Measurements from ENCODE around the gene INO80B. TPM values are rescaled to one million over a fixed set of nuclear protein-coding genes. Genes with fewer than 3 reads are reported as not detected.
"Not testable (repeated sequence)": the region's sequence is repeated elsewhere in the genome, so short reads cannot be mapped to it uniquely, and the experiment has no call there.

Gene INO80B
- total RNA-seq, 1 donor: 18.0 TPM

DNA sequence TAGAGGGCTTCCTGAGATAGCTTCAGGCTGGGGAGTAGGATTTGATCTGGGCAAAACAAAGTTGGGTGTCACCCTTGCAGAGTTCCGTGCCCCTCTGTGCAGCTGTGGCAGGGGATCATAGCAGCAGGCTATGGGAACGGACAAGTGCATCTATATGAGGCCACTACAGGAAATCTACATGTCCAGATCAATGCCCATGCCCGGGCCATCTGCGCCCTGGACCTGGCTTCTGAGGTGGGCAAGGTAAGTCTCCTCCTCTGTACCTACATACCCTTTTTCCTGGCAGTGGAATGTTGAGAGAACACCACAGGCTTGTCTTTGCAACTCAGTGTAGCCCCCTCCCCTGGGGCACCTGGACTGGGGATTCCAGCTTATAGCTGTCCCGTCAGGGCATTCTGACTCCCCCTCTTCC, 29.9 kb upstream of the INO80B start:
- DNase-seq (ENCODE audit: low read depth in 2 of 3, low spot score in 2 of 3): no peak

DNA sequence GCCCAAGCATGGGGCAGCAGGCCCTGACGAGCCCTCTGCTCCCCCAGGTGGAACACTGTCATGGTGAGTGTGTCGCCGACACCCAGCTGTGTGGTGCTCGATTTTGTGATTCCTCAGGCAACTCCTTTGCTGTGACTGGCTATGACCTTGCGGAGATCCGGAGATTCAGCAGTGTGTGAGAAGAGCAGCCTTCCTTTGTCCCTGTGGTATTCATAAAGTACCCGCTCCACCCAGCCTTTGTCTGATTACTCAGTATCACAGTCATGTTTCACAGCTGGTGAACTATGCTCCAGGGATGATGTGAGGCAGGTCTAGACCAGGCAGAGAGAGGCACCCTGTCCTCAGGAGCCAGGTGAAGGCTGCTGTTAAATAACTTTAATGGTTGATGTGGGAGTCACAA, 29.4 kb upstream of the INO80B start:
- DNase-seq (ENCODE audit: low read depth in 2 of 3, low spot score in 2 of 3): no peak

DNA sequence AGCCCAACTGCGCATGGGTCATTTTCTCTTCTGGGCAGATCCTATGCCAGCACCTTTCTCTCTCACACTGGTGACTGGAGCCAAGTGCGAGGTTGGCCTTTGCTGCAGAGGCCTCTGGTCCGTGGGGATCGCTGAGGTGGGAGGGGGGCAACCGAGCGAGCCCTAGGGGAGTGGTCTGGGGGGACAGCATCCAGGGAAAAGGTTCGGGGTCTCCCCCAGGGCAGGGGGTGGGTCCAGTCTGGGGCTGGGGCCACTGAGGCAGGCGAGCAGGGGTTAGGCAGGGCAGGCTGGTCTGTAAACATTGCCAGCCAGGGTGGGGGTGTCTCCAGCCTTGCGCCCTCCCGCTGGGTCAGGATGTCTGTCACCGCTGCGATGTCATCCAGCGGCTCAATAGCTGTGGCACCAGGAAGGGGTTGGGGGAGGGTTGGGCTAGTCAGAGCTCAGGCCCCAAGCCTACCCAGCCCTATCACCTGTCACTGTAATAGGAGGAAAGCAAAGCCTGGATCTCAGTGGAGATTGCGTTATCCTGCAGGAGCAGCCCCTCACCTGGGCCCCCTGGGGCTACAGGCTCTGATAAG, 28.6 kb upstream of the INO80B start:
- DNase-seq (ENCODE audit: low read depth in 2 of 3, low spot score in 2 of 3): no peak

DNA sequence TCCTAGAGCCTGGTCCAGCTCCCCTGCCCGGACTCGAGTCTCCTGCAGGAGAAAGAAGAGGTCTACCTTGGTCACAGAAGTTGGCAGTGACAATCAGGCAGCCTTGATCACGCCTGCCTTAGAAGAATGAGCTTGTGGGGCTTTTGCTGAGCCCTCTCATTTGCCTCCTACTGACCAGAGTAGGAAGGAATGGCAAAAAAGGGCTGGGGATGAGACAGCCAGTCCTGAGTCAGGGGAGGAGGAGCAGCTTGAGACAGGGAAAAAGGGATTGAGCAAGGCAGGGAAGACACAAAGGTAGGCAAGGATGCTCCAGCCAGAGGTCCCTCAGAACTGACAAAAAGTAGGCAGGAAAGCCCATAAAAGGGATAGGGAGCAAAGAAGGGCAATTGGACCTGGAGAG, 27.3 kb upstream of the INO80B start:
- no peak for DNase-seq (ENCODE audit: low read depth in 2 of 3, low spot score in 2 of 3)

DNA sequence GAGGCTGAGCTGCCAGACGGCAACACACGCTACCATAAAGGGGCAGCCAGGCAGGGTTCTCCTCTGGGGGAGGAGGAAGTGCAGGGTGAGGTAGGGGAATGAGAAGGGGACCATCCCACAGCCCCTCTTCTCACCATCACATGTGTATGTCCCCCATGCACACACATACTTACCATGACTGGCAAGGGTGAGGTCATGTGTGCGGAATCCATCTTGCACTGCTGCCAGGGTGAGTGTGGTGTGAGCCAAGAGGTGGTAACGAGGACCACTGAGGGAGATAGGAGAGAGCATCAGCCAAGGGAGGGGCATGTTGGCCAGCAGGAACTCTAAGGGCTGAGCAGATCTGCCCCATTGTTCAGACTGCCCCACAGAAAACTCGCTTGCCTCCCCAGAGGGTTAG, 26.2 kb upstream of the INO80B start:
- DNase-seq (ENCODE audit: low read depth in 2 of 3, low spot score in 2 of 3): no peak

DNA sequence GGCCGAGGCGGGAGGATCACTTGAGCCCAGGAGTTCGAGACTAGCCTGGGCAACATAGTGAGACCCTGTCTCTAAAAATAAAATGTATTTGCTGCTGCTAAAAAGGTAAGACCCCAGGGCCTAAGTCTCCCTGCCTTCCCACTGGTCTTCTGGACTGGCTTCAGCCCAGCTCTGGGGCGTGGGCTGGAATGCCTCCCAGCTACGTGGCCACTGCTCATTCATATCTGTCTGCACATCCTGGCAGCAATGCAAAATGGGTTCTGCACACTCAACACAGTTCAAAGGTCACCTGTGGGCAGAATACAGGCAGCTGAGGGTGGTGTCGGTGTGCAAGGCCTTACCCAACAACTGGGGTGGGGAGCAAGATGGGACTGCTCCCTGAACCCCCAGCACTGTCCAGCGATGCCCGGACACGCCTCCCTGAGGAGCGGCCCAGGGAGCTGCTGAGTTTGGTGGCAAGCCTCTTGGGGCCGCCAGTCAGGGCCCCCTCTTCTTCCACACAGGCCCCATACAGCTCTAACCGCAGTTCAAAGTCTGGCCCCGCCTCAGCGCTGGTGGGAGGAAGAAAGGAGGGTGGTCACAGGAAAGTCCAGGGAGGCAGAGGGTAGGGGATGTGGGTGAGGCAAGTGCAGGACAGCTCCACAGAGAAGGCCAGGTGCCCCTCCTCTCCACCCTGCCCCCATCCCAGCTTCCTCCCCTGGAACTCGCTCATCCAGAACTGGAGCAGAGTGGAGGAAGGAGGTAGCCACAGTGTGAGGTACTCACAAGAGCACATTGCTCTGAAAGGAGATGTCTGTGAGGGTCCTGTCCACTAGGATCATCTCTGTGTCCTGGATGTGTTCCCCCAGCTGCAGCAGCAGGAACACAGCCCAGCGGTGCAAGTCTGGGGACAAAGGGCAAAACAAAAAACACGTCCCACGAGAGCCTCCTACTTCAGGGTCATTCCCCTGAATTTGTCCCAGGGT, 25.1 kb upstream of the INO80B start:
- no peak for DNase-seq (ENCODE audit: low read depth in 2 of 3, low spot score in 2 of 3)

DNA sequence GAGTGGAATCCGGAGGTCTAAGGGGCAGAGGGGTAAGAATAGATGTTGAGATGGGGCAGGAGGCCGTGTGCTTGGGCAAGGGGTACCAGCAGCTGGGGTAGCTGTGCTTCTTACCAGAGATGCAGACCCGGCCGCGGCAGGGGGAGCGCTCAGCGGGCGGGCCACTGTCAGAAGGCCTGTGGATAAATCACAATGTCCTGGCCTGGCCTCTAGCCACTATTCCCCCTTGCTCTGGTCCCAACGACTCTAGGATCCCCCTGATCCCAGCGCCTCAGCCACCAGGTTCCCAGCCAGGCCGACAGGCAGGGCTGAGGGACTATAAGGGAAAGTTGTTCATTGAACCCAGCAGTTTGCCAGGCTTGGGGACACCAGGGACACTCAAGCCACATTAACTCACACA, 24.4 kb upstream of the INO80B start:
- DNase-seq (ENCODE audit: low read depth in 2 of 3, low spot score in 2 of 3): no peak

DNA sequence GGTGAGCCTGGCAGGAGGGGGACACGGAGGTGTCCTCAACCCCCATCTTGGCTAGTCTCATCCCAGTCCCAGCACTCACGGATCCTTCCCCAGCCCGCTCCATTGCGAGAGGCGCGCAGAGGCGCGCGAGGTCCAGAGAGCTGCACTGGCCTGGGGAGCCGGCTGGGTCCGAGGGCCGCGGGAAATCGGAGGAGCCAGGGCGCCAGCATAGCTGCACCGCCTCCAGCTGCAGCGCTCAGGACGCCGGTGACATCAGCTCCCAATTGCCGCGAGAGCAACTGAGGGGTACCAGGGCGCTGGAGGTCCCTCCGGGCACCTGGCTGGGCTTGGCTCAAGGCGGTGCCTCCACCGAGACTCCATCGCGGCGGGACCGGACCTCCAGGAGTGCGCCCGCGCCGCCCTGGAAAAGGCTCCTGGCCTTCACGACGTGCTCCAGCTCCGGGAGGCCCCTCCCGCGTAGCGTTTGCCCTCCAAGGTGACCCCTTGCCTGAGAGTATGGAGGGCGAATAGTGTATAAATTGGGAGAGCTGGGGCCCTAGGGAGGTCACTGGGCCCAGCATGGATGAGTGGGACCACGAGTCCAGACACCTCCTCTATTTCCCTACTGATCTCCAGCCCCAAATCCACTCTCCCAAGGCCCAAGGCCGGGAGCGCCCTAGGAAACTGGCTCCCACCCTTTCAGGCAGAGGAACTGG, 18.6 kb upstream of the INO80B start:
- no peak for DNase-seq (ENCODE audit: low read depth in 2 of 3, low spot score in 2 of 3)

DNA sequence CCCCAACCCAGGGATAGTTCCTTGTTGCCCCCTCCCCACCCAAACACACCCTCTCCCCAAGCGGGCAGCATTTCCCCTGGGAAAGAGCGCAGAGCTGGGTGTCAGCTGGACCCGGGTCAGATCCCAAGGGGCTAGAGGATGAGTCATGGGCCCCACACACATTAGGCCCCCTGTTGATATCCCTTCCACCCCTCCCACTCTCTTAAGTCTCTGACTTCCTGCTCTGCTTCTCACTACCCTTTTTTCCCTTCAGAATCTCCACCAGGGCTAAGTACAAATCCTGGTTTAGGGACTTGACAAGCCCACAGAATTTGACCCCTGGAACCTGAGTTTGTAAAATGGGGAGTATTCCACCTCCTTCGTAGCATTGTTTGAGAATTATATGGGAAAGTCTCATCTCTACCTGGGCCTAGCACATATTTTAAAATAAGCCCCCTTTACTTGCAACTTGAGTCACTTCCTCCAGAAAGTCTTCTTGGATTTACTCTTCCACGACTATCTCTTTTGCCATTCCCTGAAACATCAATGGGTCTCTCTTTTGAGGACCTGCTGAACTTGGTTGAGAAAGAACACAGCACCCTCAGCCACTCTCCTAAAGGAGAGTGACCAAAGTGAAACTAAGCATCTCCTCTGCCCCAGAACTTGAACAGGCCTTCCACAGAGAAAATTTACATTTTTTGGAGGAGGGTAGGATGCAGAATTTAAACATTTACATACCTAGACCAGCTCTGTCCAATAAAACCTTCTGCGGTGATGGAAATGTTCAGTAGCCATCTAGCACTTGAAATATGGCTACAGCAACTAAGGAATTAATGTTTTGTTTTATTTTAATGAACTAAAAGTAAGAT, 17.8 kb upstream of the INO80B start:
- no peak for DNase-seq (ENCODE audit: low read depth in 2 of 3, low spot score in 2 of 3)

DNA sequence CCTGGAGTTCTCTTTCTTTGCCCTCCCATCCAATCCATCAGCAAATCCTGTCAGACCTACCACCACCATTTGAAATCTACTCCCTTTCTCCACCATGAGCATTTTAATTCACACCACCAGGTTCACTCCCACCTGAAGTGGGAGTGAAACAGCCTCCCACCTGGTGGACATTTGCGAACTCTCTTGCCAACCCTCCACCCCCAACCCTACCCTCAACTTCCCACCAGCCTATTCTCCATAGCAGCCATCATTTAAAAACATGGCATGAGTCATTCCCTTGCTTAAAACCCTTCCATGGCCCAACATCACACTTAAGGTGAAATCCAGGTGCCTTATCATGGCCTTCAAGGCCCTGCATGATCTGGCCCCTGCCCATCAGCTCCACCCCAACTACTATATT, 16.6 kb upstream of the INO80B start:
- DNase-seq (ENCODE audit: low read depth in 2 of 3, low spot score in 2 of 3): no peak

DNA sequence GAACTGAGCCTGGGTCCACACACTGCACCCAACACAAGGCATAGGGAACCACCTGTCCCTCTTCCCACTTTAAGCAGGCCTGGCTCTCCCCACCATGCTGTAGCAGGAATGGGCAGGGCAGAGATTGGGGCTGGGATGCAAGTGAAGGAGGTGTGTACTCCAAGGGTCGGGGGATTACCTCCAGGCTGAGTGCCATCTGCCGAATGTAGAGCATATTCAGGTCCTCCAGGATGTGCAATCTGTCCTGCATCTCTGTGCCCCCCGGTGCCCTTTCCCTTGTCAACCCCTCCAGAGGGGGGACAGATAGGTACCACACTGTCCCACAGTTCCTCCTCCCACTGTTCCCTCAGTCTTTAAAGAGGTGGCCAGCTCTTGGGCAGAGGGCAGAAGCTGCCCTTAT, 15.5 kb upstream of the INO80B start:
- no peak for DNase-seq (ENCODE audit: low read depth in 2 of 3, low spot score in 2 of 3)

DNA sequence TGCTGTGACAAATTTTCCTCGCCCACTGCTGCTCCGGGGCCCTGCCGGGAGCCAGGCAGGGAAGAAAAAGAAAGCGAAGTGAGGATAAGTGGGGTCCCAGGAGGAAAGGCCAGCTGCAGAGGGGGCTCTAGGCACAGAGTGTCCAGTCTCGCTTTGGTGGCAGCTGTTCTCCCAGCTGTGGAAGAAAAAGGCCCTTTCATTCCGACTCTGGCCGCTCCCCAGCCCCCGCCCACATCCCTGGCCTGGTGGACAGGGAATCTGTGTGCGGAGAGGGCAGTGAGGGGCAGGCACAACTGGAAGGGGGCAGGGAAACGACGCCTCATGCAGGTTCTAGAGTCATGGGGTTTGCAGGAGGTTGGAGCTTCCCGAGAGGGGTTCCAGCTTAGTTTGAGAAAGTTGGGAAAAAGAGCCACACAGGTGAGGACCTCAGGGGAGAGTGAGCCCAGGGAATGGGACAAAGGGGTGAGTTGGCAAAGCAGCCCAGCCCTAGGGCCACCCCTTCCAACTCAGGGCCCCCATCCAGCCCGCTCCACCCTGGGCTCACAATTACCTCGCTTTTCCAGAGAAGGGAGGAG, 15.0 kb upstream of the INO80B start:
- DNase-seq (ENCODE audit: low read depth in 2 of 3, low spot score in 2 of 3): no peak

DNA sequence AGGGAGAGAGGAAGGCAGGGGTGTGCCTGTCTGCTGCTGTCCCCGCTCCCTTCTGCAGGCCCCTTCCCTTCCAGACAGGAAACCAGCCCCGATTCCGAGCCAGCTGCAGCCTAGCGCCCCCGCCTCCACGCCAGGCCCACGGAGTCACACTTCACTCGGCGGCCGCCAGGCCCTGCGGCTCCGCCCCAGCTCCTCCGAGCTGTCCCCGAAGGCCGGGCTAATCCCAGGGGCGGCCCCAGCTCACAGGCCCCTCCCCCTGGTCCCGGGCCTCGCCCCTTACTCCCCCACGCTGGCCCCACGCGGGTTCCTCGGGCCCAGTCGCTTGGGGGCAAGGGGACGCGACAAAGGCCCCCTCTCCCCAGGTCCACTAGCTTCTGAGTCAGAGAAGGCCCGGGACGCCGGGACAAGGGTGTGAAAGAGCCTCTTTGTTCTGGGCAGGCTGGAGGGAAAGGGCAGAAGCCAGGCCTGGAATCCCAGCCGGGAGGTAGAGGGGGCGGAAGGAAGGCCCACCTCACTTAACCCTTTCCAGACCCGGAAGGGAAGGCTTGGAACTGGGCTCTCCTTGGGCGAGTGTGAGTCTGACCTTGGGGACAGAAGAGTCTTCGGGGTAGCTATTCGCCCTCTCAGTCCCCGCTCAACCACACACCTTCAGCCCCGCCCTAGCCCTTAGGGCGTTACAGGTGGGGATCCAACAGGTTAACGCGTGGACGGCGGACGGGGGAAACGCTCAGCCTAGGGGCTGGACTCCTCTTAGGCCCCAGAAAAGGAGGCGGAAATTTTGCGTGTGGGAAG, 14.3 kb upstream of the INO80B start:
- peak in 2 of 3 donors; percentile 77 to 82 for DNase-seq (ENCODE audit: low read depth in 2 of 3, low spot score in 2 of 3)

DNA sequence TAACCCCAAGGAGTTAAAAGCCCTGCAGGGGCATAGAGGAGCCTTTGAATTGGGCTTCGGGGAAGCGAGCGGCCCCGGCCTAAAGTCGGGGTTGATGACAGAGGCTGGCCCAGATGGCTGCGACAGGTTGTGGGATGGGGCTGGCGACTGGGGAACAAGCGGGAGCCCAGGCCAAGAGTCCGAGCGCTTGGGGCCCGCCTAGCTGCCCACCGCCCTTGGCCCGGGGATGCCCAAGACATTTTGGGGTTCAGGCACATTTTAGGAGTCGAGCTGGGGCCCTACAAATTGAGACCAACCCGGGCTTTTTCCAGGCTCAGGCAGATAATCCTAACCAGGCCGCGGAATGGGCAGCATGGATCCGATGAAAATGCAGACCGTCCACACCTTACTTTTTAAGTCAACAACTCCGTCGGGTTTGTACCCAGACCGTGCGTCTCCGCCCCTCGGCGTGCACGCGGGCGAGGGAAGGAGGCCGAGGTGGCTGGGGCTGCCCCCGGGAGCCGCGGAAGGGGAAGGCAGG, 13.7 kb upstream of the INO80B start:
- no peak for DNase-seq (ENCODE audit: low read depth in 2 of 3, low spot score in 2 of 3)

DNA sequence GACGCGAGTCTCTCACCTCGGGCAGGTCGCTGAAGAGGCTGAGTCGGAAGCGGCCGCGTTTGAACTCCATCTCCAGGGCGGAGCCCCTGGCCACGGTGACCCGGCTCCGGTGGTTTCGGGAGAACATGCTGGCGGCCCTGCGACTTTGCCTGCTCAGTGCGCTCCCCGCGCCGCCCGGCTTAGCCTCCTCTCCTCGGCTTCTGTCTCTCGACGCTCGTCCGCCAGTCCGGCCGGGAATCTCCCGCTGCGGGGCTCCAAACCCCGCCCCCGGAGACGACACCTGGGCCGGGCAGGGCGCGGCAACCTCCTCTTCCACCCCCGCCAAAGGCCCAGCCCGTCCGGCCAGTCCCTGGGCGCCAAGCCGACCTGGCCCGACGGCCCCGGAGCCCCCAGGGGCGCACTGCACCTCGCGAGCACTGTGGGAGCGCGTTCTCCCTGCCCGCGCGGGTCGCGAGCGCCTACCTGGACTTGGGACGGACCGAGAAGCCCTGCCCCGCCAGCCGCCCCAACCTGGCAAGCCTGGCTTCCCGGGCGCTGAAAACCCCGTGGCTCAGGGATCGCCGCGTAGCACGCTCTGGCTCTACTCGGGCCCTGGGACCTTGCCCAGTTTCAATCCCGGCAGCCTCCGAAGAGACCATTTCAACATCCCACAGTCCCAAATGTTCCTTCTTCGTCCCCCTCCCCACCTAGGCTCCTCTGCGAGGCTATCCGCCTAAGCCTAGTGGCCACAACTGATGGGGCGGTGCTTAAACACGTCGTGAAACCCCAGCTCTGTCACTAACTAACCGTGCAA, 13.0 kb upstream of the INO80B start, which contains the start of gene RTKN:
Gene RTKN, minus strand, starts transcription at position 248 of the 793 bp plus-strand sequence. Its CDS starts 121 bp downstream, at position 127.
- no peak for DNase-seq (ENCODE audit: low read depth in 2 of 3, low spot score in 2 of 3)

DNA sequence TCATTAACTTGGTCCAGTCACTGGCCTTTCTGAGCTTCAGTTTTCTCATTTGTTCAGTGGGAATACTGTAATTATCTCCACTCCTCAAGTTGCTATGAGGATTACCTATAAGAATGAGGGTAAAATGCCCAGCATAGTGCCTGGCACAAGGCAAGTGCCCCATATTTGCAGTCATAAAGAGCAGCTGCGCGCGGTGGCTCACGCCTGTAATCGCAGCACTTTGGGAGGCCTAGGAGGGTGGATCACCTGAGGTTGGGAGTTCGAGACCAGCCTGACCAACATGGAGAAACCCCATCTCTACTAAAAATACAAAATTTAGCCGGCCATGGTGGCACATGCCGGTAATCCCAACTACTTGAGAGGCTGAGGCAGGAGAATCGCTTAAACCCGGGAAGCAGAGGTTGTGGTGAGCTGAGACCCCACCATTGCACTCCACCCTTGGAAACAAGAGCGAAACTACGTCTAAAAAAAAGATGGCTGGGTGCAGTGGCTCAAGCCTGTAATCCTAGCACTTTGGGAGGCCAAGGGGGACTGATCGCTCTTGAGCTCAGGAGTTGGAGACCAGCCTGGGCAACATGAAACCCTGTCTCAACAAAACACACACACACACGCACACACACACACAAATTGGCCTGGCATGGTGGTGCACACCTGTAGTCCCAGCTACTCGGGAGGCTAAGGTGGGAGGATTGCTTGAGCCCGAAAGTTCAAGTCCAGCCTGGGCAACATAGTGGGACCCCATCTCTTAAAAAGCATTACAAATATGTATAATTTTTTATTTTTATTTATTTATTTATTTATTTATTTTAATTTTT, 12.2 kb upstream of the INO80B start:
- DNase-seq (ENCODE audit: low read depth in 2 of 3, low spot score in 2 of 3): not testable (repeated sequence)

DNA sequence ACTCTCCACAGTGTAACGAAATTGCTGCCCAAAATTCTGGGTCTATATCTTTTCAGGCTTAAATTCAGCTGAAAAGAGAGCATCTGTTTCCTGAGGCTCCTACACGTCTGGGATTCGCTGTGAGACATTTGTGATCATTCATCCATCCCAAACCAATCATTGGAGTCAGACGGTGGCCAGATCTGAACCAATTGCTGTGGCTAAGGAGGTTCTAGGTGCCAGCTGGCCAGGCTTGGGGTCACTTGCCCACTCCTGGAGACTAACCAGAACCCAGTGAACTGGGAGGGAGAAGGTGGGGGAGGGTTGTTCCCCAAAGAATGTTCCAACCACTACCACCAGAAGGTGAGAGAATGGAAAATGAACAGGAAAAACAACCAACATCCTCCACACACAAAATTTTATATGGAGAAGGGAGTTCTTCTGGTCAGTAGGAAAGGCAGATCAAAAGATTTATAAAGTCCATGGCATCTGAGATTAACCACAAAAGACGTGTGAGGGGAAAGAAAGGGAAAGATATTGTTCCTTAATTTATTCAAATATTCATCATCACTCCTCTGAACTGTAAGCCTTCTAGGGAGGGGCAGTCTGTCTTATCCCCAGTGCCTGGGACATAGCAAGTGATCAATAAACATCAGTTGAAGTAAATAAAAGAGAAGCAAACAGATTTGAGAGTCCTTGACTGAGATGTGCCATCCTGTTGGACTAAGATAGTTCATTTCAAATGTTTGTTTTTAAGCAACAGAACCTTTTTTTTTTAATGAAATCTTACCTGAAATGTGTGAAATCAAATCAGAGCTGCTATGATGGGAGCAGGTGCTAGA, 10.2 kb upstream of the INO80B start:
- no peak for DNase-seq (ENCODE audit: low read depth in 2 of 3, low spot score in 2 of 3)
